H9 (cell line): ENCODE measurements around the gene SCAF1. TPM values are rescaled to one million over a fixed set of nuclear protein-coding genes. Genes with fewer than 3 reads are reported as not detected.

Source experiments
- DNase-seq: peaks from one replicate; pipeline ENCODE4 v3.0.0-alpha.2; 2017
- H2AFZ ChIP-seq: one replicate; pipeline ENCODE4 v1.6.1; 2013; ENCODE audit warnings: mild to moderate bottlenecking, low read length, control low read depth, moderate library complexity
- H2AK5ac ChIP-seq: 2 replicates; pipeline ENCODE4 v1.6.1; 2013; ENCODE audit warnings: low read length, control low read depth, mixed read lengths; ENCODE audit not compliant: insufficient read length
- H2BK120ac ChIP-seq: one replicate; pipeline ENCODE4 v1.6.1; 2013; ENCODE audit warnings: low read depth, mild to moderate bottlenecking, low read length, control low read depth, inconsistent platforms; ENCODE audit not compliant: poor library complexity, severe bottlenecking
- H2BK12ac ChIP-seq: 2 replicates; pipeline ENCODE4 v1.6.1; 2013; ENCODE audit warnings: low read length, control low read depth, mixed read lengths, low read depth; ENCODE audit not compliant: insufficient read length
- H2BK15ac ChIP-seq: 2 replicates; pipeline ENCODE4 v1.6.1; 2013; ENCODE audit warnings: low read depth, low read length, control low read depth
- H2BK20ac ChIP-seq: one replicate; pipeline ENCODE4 v1.6.1; 2013; ENCODE audit warnings: low read depth, mild to moderate bottlenecking, low read length, control low read depth, inconsistent platforms; ENCODE audit not compliant: poor library complexity, severe bottlenecking
- H2BK5ac ChIP-seq: 2 replicates; pipeline ENCODE4 v1.6.1; 2013; ENCODE audit warnings: low read length, control low read depth, mixed read lengths; ENCODE audit not compliant: insufficient read length
- H3K14ac ChIP-seq: 2 replicates; pipeline ENCODE4 v1.6.1; 2013; ENCODE audit warnings: low read length, control low read depth; ENCODE audit not compliant: insufficient read depth
- H3K18ac ChIP-seq: 2 replicates; pipeline ENCODE4 v1.6.1; 2013; ENCODE audit warnings: low read depth, mild to moderate bottlenecking, mixed read lengths, low read length, control low read depth; ENCODE audit not compliant: insufficient read length
- H3K23ac ChIP-seq: 2 replicates; pipeline ENCODE4 v1.6.1; 2013; ENCODE audit warnings: low read length, control low read depth, mixed read lengths, low read depth; ENCODE audit not compliant: insufficient read length
- H3K23me2 ChIP-seq: 2 replicates; pipeline ENCODE4 v1.6.1; 2013; ENCODE audit warnings: low read depth, mild to moderate bottlenecking, mixed read lengths, low read length, control low read depth; ENCODE audit not compliant: insufficient read length, poor library complexity, severe bottlenecking
- H3K27ac ChIP-seq: 2 replicates; pipeline ENCODE4 v1.5.1; 2013; ENCODE audit warnings: low read length, control low read depth, mixed read lengths, low read depth; ENCODE audit not compliant: insufficient read length
- H3K27me3 ChIP-seq: 2 replicates; pipeline ENCODE4 v1.6.1; 2013; ENCODE audit warnings: low read length, control low read depth, inconsistent platforms; ENCODE audit not compliant: insufficient read depth
- H3K4ac ChIP-seq: 2 replicates; pipeline ENCODE4 v1.6.1; 2013; ENCODE audit warnings: low read depth, mild to moderate bottlenecking, control low read depth, inconsistent platforms, low read length, moderate library complexity
- H3K4me1 ChIP-seq: 2 replicates; pipeline ENCODE4 v1.6.1; 2013; ENCODE audit warnings: low read length, control low read depth, inconsistent platforms; ENCODE audit not compliant: insufficient read depth
- H3K4me2 ChIP-seq: 2 replicates; pipeline ENCODE4 v1.6.1; 2013; ENCODE audit warnings: low read length, control low read depth, mixed read lengths; ENCODE audit not compliant: insufficient read length, insufficient read depth
- H3K56ac ChIP-seq: 2 replicates; pipeline ENCODE4 v1.6.1; 2013; ENCODE audit warnings: low read depth, mild to moderate bottlenecking, mixed read lengths, low read length, control low read depth; ENCODE audit not compliant: insufficient read length
- H3K79me1 ChIP-seq: 2 replicates; pipeline ENCODE4 v1.6.1; 2013; ENCODE audit warnings: low read depth, mild to moderate bottlenecking, moderate library complexity, low read length, control low read depth, inconsistent platforms; ENCODE audit not compliant: insufficient read depth, poor library complexity, severe bottlenecking
- H3K79me2 ChIP-seq: 2 replicates; pipeline ENCODE4 v1.6.1; 2013; ENCODE audit warnings: low read length, control low read depth, inconsistent platforms; ENCODE audit not compliant: insufficient read depth
- H3K9ac ChIP-seq: 2 replicates; pipeline ENCODE4 v1.6.1; 2013; ENCODE audit warnings: low read length, control low read depth, mixed read lengths; ENCODE audit not compliant: insufficient read length; ENCODE audit errors: extremely low read depth
- H3K9me3 ChIP-seq: one replicate; pipeline ENCODE4 v1.6.1; 2013; ENCODE audit warnings: low read depth, low read length, inconsistent platforms; ENCODE audit not compliant: control insufficient read depth
- H3T11ph ChIP-seq: one replicate; pipeline ENCODE4 v1.6.1; 2013; ENCODE audit warnings: mild to moderate bottlenecking, low read length, control low read depth, inconsistent platforms
- H4K20me1 ChIP-seq: one replicate; pipeline ENCODE4 v1.6.1; 2013; ENCODE audit not compliant: control insufficient read depth, insufficient read length, insufficient read depth
- H4K5ac ChIP-seq: 2 replicates; pipeline ENCODE4 v1.6.1; 2013; ENCODE audit warnings: low read depth, mild to moderate bottlenecking, mixed read lengths, low read length, control low read depth; ENCODE audit not compliant: insufficient read length
- H4K8ac ChIP-seq: replicated peaks from 2 replicates; pipeline ENCODE4 v1.6.1; 2013; ENCODE audit warnings: low read length, control low read depth, mixed read lengths, low read depth; ENCODE audit not compliant: insufficient read length
- H4K91ac ChIP-seq: 2 replicates; pipeline ENCODE4 v1.6.1; 2013; ENCODE audit warnings: low read depth, mild to moderate bottlenecking, moderate library complexity, mixed read lengths, low read length, control low read depth; ENCODE audit not compliant: insufficient read length
- H3K27ac Mint-ChIP-seq, 3 experiments: 2 replicates in 2 of 3; 3 replicates in 1 of 3; pipeline ENCODE4 v1.8.0; 2020 to 2021; ENCODE audit warnings: mixed read lengths in 3 of 3, mild to moderate bottlenecking in 1 of 3, moderate library complexity in 1 of 3
- H3K27me3 Mint-ChIP-seq: 2 replicates; pipeline ENCODE4 v1.8.0; 2021; ENCODE audit warnings: low read depth, mild to moderate bottlenecking, moderate library complexity, mixed read lengths
- H3K36me3 Mint-ChIP-seq, 3 experiments: 2 replicates in 2 of 3; 3 replicates in 1 of 3; pipeline ENCODE4 v1.8.0; 2020 to 2021; ENCODE audit warnings: low read depth in 3 of 3, mixed read lengths in 3 of 3; ENCODE audit not compliant: insufficient read depth in 1 of 3
- H3K4me1 Mint-ChIP-seq, 2 experiments: 2 replicates each; pipeline ENCODE4 v1.8.0; 2020; ENCODE audit warnings: mixed read lengths in 2 of 2
- H3K4me3 Mint-ChIP-seq, 2 experiments: 2 replicates in 1 of 2; 3 replicates in 1 of 2; pipeline ENCODE4 v1.8.0; 2020 to 2021; ENCODE audit warnings: mild to moderate bottlenecking in 2 of 2, mixed read lengths in 2 of 2, moderate library complexity in 1 of 2
- H3K9me3 Mint-ChIP-seq, 2 experiments: 2 replicates in 1 of 2; 3 replicates in 1 of 2; pipeline ENCODE4 v1.8.0; 2020; ENCODE audit warnings: mild to moderate bottlenecking in 2 of 2, mixed read lengths in 2 of 2, moderate library complexity in 1 of 2
- WGBS: extraction: QIAGEN DNeasy Blood & Tissue Kit; methylation state at CpG from one replicate; pipeline ENCODE4 v1.1.7; 2013; ENCODE audit warnings: missing lambda C conversion rate, low lambda C conversion rate, mixed read lengths; ENCODE audit not compliant: insufficient read length; ENCODE audit errors: extremely low coverage; 5-methylcytosine and 5-hydroxymethylcytosine counted together
- total RNA-seq: library from RNA; stranded (reverse); gene quantifications from 2 replicates; pipeline ENCODE4 v1.2.1, GENCODE V29; 2021
- TF ChIP-seq, protein P1 (sequence below): fragments of 200-600 bp; sonication (generic); conservative IDR thresholded peaks from 3 replicates; pipeline ENCODE4 v1.8.0; 2021; ENCODE audit warnings: antibody characterized with exemption, mild to moderate bottlenecking

Gene SCAF1
- total RNA-seq, 1 experiment from 2014 or later, result 85.3 TPM

- no peak overlapping the region for H4K8ac ChIP-seq
- peaks cover 5% of the 10 kb centered on the region for H3K23me2 ChIP-seq
- H3K79me2 ChIP-seq, result peaks cover 5% of the 10 kb centered on the region; the same call in 1 of the 2 replicates
- H3K4me1 ChIP-seq, result no peaks in the 10 kb centered on the region
- no peak overlapping the region for H3T11ph ChIP-seq
- H2AFZ ChIP-seq, result no peak overlapping the region
- H2BK5ac ChIP-seq, result no peak overlapping the region
- H4K20me1 ChIP-seq, result no peaks in the 10 kb centered on the region
- peaks cover 32 to 60% (median 51%) of the 10 kb centered on the region in 3 experiments for H3K36me3 Mint-ChIP-seq
- no peak overlapping the region for H3K27ac ChIP-seq
- no peak for DNase-seq
- no peak overlapping the region for H3K56ac ChIP-seq
- no peak overlapping the region for H3K4ac ChIP-seq
- H3K18ac ChIP-seq, result no peak overlapping the region
- H3K9ac ChIP-seq, result no peak overlapping the region
- no peaks in the 10 kb centered on the region for H3K27me3 Mint-ChIP-seq
- H3K9me3 Mint-ChIP-seq, result no peaks in the 10 kb centered on the region; a peak in 1 of 5 replicates
- no peak overlapping the region for H3K4me2 ChIP-seq
- H3K4me1 Mint-ChIP-seq, result peaks cover 8 to 18% of the 10 kb centered on the region in 2 experiments
- H2BK12ac ChIP-seq, result no peak overlapping the region
- H2BK120ac ChIP-seq, result no peak overlapping the region
- H4K5ac ChIP-seq, result no peak overlapping the region
- no peak overlapping the region for H4K91ac ChIP-seq
- no peaks in the 10 kb centered on the region for H3K9me3 ChIP-seq
- no peak overlapping the region for H3K4me3 Mint-ChIP-seq
- no peak overlapping the region for H2AK5ac ChIP-seq
- H3K27me3 ChIP-seq, result no peaks in the 10 kb centered on the region
- H3K27ac Mint-ChIP-seq, result no peak overlapping the region
- no peak overlapping the region for H3K23ac ChIP-seq
- no peak overlapping the region for H3K14ac ChIP-seq
- H2BK15ac ChIP-seq, result no peak overlapping the region
- peaks cover 11% of the 10 kb centered on the region for H3K79me1 ChIP-seq
- TF ChIP-seq, protein P1, sequence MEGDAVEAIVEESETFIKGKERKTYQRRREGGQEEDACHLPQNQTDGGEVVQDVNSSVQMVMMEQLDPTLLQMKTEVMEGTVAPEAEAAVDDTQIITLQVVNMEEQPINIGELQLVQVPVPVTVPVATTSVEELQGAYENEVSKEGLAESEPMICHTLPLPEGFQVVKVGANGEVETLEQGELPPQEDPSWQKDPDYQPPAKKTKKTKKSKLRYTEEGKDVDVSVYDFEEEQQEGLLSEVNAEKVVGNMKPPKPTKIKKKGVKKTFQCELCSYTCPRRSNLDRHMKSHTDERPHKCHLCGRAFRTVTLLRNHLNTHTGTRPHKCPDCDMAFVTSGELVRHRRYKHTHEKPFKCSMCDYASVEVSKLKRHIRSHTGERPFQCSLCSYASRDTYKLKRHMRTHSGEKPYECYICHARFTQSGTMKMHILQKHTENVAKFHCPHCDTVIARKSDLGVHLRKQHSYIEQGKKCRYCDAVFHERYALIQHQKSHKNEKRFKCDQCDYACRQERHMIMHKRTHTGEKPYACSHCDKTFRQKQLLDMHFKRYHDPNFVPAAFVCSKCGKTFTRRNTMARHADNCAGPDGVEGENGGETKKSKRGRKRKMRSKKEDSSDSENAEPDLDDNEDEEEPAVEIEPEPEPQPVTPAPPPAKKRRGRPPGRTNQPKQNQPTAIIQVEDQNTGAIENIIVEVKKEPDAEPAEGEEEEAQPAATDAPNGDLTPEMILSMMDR, result no peak
- WGBS, result no CpG with 5 or more reads among the region's 15 CpGs
- H2BK20ac ChIP-seq, result no peak overlapping the region
These were observed 45.6 kb upstream of the SCAF1 start for GRCh38 chr19:49596407-49596806.
